HEK293 (cell line): ENCODE data around the gene C2CD2.

Experiments
- CTCF ChIP-seq: fragments of 450-650 bp; formaldehyde crosslinking; IDR thresholded peaks from 2 replicates; pipeline ENCODE4 v1.5.1; 2016; ENCODE audit warnings: missing biosample characterization, missing genetic modification characterization
- PRDM2 ChIP-seq: fragments of 450-650 bp; formaldehyde crosslinking; IDR thresholded peaks from 2 replicates; pipeline ENCODE4 v1.5.1; 2016; ENCODE audit warnings: missing biosample characterization, missing genetic modification characterization, borderline replicate concordance
- REST ChIP-seq: fragments of 450-650 bp; formaldehyde crosslinking; IDR thresholded peaks from 2 replicates; pipeline ENCODE4 v1.5.1; 2016; ENCODE audit warnings: missing biosample characterization, missing genetic modification characterization
- TCF7L2 ChIP-seq: IDR thresholded peaks from 2 replicates; pipeline ENCODE4 v1.6.1; 2011; ENCODE audit warnings: low read depth, mild to moderate bottlenecking, inconsistent platforms, low read length, moderate library complexity, borderline replicate concordance
- YY2 ChIP-seq: fragments of 450-650 bp; formaldehyde crosslinking; IDR thresholded peaks from 2 replicates; pipeline ENCODE4 v1.5.1; 2016; ENCODE audit warnings: missing biosample characterization, missing genetic modification characterization
- ZBTB20 ChIP-seq: fragments of 450-650 bp; formaldehyde crosslinking; IDR thresholded peaks from 2 replicates; pipeline ENCODE4 v1.5.1; 2016; ENCODE audit warnings: missing biosample characterization, missing genetic modification characterization
- ZFP41 ChIP-seq: fragments of 450-650 bp; formaldehyde crosslinking; IDR thresholded peaks from 2 replicates; pipeline ENCODE4 v1.5.1; 2016; ENCODE audit warnings: missing biosample characterization, missing genetic modification characterization, borderline replicate concordance
- ZNF223 ChIP-seq: fragments of 450-650 bp; formaldehyde crosslinking; IDR thresholded peaks from 2 replicates; pipeline ENCODE4 v1.5.1; 2016; ENCODE audit warnings: missing biosample characterization, missing genetic modification characterization
- ZNF677 ChIP-seq: fragments of 450-650 bp; IDR thresholded peaks from 2 replicates; pipeline ENCODE4 v1.5.0; 2018; ENCODE audit warnings: missing biosample characterization, mild to moderate bottlenecking, missing genetic modification characterization, moderate library complexity
- ZSCAN5A ChIP-seq: fragments of 450-650 bp; formaldehyde crosslinking; IDR thresholded peaks from 2 replicates; pipeline ENCODE4 v1.5.1; 2016; ENCODE audit warnings: missing biosample characterization, missing genetic modification characterization
- TF ChIP-seq, protein P1 (sequence below): fragments of 450-650 bp; formaldehyde crosslinking; IDR thresholded peaks from 2 replicates; pipeline ENCODE4 v1.5.1; 2016; ENCODE audit warnings: missing biosample characterization, missing genetic modification characterization

- no peak for TF ChIP-seq ZNF677 (tag by site-specific recombination)
- no peak for TF ChIP-seq CTCF (tag by site-specific recombination)
- no peak for TF ChIP-seq PRDM2 (tag by site-specific recombination)
- TF ChIP-seq TCF7L2: no peak
- TF ChIP-seq ZSCAN5A (tag by site-specific recombination): no peak
- TF ChIP-seq YY2 (tag by site-specific recombination): no peak
- no peak for TF ChIP-seq ZBTB20 (tag by site-specific recombination)
- no peak for TF ChIP-seq REST (tag by site-specific recombination)
- no peak for TF ChIP-seq ZFP41
- TF ChIP-seq ZNF223: no peak
- TF ChIP-seq, protein P1, sequence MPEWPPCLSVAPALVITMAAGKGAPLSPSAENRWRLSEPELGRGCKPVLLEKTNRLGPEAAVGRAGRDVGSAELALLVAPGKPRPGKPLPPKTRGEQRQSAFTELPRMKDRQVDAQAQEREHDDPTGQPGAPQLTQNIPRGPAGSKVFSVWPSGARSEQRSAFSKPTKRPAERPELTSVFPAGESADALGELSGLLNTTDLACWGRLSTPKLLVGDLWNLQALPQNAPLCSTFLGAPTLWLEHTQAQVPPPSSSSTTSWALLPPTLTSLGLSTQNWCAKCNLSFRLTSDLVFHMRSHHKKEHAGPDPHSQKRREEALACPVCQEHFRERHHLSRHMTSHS (tag by site-specific recombination): no peak
Observed at GRCh38 chr21:41887667-41888066, 66.2 kb downstream of the C2CD2 start.
